SW 1271 (cell line): Measurements from ENCODE around the gene SOD1.
"Not testable (repeated sequence)": the region's sequence is repeated elsewhere in the genome, so short reads cannot be mapped to it uniquely, and the experiment has no call there.

Source experiments
- DNase-seq, 2 experiments: peaks; one replicate each; lab custom pipeline; 2025; lab: John Stamatoyannopoulos, UW

SOD1 gene

GRCh38 chr21:31656199-31657095 lies 3.0 kb upstream of the SOD1 start:
- no peak for DNase-seq

- no peak for DNase-seq
Observed at GRCh38 chr21:31658053-31658452, 1.4 kb upstream of the SOD1 start.

DNA sequence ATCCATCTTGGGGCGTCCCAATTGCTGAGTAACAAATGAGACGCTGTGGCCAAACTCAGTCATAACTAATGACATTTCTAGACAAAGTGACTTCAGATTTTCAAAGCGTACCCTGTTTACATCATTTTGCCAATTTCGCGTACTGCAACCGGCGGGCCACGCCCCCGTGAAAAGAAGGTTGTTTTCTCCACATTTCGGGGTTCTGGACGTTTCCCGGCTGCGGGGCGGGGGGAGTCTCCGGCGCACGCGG lies 282 bp upstream of the SOD1 start:
- DNase-seq: no peak

- peak in 1 of 2 experiments; percentile 20 for DNase-seq
Observed at GRCh38 chr21:31660259-31660565, 719 bp downstream of the SOD1 start.

DNA sequence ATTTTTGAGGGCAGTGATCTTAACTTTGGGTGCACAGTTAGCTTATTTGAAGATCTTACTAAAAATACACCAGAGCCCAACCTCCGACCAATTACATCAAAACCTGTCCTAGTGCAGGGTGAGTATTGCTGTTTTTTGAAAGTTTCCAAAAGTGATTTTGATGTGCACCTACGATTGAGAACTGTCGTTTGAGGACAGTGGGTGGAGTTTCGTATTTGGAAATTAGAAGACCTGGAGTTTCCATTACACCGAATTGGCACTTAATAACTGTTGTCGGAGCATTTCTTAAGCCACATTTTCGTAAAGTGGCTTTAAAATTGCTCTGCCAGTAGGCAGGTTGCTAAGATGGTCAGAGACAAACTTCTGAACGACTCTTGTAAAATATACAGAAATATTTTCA lies 1.1 kb downstream of the SOD1 start:
- no peak for DNase-seq

- no peak for DNase-seq
Observed at GRCh38 chr21:31663584-31664249, 4.2 kb downstream of the SOD1 start.

DNA sequence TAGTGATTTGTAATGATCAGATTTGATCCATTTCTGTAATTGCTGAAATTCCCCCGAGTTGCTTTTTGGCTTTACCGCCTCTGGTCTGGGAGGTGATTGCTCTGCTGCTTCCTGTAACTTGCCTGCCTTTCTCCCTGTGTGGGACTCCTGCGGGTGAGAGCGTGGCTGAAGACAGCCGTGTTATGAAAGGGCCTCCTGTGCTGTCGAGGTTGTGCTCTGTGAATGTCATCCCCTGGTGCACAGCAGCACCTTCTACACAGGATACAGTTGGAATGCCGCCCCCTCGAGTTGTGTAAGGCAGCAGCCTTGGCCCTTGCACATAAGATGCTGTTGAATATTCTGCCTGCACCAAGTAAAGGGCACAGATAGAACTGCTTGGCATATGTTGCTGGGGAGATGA lies 5.9 kb downstream of the SOD1 start:
- no peak for DNase-seq

DNA sequence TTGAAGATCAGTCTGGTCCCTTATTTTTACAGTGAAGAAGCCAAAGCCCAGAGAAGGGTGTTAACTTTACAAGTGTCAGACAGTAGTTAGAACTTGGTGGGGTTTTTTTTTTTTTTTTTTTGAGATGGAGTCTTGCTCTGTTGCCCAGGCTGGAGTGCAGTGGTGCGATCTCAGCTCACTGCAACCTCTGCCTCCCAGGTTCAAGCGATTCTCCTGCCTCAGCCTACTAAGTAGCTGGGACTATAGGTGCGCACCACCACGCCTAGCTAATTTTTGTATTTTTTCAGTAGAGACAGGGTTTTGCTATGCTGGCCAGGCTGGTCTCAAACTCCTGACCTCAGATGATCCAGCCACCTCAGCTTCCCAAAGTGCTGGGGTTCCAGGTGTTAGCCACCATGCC lies 6.4 kb downstream of the SOD1 start:
- not testable (repeated sequence) for DNase-seq

GRCh38 chr21:31666445-31667010 lies 7.0 kb downstream of the SOD1 start:
- DNase-seq: no peak

- DNase-seq: no peak
Observed at GRCh38 chr21:31667132-31667531, 7.6 kb downstream of the SOD1 start.

DNA sequence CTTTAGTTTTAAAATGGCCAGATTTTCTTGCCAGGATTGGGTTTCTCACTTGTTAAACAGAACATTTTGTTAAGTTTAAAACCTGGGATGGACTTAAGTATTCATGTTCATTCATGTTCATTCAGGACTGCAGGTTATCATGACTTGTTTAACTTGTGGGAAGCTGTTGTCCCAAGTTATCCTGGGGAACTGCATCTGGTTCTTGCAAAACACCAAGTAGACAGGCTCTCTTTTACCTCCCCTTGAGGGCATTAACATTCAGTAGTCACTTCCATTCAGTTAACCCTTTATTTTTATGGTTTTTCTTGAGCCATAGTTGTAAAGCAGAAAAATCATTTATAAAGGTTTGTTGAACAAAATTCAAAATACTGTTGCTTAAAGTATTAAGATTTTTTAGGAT lies 8.1 kb downstream of the SOD1 start:
- DNase-seq: no peak

DNA sequence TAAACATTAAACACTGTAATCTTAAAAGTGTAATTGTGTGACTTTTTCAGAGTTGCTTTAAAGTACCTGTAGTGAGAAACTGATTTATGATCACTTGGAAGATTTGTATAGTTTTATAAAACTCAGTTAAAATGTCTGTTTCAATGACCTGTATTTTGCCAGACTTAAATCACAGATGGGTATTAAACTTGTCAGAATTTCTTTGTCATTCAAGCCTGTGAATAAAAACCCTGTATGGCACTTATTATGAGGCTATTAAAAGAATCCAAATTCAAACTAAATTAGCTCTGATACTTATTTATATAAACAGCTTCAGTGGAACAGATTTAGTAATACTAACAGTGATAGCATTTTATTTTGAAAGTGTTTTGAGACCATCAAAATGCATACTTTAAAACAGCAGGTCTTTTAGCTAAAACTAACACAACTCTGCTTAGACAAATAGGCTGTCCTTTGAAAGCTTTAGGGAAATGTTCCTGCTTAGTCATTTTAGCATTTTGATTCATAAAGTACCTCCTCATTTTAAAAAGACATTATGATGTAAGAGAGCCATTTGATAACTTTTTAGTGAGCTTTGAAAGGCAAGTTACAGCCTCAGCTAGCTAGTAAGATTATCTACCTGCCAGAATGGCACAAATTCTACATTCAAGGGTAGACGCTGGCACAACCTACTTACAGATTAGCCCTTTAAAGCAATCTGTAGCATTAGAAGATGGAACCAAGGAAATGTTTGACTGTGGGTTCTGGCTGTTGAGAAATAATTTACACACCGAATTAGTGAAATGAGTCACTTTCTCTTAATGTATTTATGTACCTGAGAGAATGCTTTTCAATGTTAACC lies 9.4 kb downstream of the SOD1 start:
- no peak for DNase-seq

- no peak for DNase-seq
Observed at GRCh38 chr21:31670070-31670469, 10.6 kb downstream of the SOD1 start.

DNA sequence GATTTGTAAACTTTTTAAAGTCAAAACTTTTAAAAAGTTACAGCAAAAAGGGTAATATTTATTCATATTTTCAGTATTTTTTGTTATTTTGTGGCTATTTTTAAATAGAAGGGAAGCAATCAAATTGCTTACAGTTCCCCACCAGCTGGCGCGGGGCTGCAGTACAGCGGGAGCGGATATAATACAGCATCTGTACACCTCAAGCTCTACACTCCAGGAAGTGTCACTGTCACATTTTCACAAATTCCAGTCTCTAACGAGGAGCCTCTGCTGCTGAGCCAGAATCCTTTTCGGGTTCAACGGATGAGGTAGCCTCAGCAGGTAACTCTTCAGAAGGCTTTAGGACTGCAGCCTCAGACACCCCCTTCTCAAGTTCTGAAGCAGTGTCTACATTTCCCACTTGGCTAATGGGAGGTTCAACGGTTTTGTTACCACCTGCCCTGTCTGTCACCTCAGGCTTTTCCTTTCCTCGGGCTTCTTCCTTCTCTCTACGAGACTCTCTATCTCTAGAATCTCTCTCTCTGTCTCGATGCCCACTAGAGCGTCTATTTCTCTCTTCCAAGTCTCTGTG lies 11.7 kb downstream of the SOD1 start:
- DNase-seq: no peak

- no peak for DNase-seq
Observed at GRCh38 chr21:31671931-31672330, 12.4 kb downstream of the SOD1 start.

DNA sequence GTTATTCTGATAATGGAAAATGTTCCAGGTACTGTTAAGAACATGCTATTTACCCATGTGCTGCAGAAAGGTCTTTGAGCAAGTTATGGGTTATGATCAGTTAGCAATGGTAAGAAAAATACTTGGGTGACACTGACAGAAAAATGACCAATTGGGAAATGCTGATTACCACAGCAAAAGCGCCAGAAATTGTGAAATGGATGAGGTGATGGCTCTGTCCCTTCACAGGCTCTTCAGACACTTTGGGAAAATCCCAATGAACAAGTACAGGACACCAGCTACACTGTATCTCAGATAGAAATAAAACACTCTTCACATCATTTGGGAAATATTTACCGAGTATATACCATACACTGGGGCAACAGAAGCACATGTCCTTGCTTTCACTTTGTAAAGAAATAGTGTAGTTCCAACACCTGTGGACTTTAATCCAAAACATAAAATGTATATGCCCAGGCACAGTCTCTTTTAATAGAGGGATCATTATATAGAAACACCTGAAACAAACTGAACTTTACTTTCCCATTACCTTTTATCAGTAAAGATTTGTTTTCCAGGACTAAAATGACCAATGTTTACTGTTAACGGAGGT lies 13.9 kb downstream of the SOD1 start:
- DNase-seq: no peak

- DNase-seq: no peak
Observed at GRCh38 chr21:31675318-31675717, 15.8 kb downstream of the SOD1 start.

- no peak for DNase-seq
Observed at GRCh38 chr21:31675960-31676359, 16.5 kb downstream of the SOD1 start.

DNA sequence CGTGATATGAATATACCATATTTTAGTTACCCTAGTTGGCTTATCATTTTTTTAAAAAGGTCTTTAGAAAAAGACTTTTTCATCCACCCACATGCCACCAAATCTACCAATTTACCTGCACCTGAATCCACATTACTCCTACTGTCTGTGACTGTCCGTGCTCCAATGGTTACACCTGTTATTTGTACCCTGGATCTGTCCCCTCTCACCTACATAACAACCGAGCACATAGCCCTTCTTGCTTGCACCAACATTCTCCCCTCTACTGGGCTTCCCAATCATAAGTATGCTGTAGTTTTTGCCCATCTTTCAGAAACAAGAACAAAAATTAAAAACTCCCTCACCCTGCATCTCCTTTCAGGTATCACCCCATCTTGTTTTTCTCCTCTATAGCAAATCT lies 17.6 kb downstream of the SOD1 start:
- no peak for DNase-seq

GRCh38 chr21:31678478-31678877 lies 19.0 kb downstream of the SOD1 start:
- no peak for DNase-seq

- DNase-seq: no peak
Observed at GRCh38 chr21:31682620-31683019, 23.1 kb downstream of the SOD1 start.

- no peak for DNase-seq
Observed at GRCh38 chr21:31683029-31683428, 23.5 kb downstream of the SOD1 start.
